Measurements from ENCODE around the gene PARM1.

PARM1 gene

DNA sequence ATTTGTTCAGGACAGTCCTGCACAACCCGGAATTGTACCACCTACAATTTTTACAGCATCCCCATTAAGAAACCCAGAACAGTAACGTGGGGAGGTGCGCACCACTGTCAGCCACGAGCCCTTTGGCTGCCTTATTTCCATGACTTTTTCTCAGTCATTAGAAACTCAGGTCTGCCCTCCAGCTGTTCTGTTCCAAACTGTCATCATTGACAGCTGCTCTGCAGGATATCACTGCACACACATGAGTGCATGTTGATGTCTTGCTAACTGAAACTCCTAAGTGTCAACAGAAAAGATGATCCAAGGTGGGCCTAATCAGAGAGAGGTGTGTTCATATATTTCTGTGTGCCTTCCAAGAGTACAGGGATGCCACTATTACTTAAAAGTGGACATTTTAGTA lies 123.4 kb downstream of the PARM1 start:
- Histone ChIP-seq H3K27ac (no peak overlapping the region), H3K9ac (no peak overlapping the region)
- TF ChIP-seq, protein P1, sequence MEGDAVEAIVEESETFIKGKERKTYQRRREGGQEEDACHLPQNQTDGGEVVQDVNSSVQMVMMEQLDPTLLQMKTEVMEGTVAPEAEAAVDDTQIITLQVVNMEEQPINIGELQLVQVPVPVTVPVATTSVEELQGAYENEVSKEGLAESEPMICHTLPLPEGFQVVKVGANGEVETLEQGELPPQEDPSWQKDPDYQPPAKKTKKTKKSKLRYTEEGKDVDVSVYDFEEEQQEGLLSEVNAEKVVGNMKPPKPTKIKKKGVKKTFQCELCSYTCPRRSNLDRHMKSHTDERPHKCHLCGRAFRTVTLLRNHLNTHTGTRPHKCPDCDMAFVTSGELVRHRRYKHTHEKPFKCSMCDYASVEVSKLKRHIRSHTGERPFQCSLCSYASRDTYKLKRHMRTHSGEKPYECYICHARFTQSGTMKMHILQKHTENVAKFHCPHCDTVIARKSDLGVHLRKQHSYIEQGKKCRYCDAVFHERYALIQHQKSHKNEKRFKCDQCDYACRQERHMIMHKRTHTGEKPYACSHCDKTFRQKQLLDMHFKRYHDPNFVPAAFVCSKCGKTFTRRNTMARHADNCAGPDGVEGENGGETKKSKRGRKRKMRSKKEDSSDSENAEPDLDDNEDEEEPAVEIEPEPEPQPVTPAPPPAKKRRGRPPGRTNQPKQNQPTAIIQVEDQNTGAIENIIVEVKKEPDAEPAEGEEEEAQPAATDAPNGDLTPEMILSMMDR (conservative IDR thresholded peaks at IDR 0.05; ENCODE audit: low read depth, low read length), result no peak

DNA sequence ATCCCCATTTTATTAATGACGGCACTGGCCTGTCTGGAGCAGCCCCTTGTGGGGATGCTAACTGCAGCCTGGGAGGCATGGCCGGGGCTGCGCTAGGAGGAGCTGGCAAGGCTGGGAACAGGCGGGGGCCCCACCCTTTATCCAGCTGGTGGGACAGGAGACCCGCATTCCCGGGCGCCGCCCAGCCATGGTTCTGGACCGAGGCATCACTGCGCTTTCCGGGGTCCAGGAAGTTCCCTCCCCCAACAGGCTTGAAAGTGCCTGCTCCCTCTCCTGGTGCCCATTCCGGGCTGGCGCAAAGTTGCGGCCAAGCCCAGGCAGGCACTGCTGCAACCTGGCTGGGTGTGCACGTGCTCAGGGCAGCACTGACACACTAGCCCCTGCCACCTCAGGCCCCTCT lies 124.5 kb downstream of the PARM1 start:
- TF ChIP-seq, protein P1 (conservative IDR thresholded peaks at IDR 0.05; ENCODE audit: low read depth, low read length), result no peak
- no peak overlapping the region for H2AFZ ChIP-seq (ENCODE audit: low read depth)

More for the DNA sequence above, 123.4 kb downstream of the PARM1 start:
- Histone ChIP-seq H3K4me1 (ENCODE audit: low read depth, poor library complexity, severe bottlenecking) (peaks cover 5% of the 10 kb centered on the region), H3K4me3 (IDR thresholded peaks at IDR 0.05; ENCODE audit: insufficient read depth, low read depth, low read length) (no peak overlapping the region), H2AFZ (ENCODE audit: low read depth) (no peak overlapping the region), H4K20me1 (ENCODE audit: insufficient read depth) (no peaks in the 10 kb centered on the region), H3K79me2 (ENCODE audit: insufficient read depth, low read depth) (no peaks in the 10 kb centered on the region), H3K27me3 (ENCODE audit: insufficient read depth, low read depth) (no peaks in the 10 kb centered on the region), H3K36me3 (ENCODE audit: insufficient read depth) (no peaks in the 10 kb centered on the region), H3K4me2 (no peak overlapping the region)

DNA sequence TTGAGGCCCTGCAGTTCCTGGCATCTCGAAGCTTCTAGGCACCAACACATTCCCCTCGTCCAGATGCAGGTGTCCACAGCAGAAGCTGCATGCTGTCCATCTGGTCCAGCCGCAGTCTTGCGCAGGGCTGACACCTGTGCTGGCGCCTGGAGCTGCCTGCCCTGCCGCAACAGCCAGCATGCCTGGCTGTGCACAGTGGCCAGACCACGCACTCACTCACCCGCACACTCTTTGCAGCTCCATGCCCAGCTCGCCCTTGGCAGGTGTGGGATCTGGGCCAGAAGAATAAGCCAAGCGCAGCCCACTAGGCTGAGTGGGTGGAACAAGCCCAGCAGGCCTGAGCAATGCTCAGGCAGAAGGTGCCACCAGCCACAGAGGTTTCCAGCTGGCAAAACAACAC lies 125.6 kb downstream of the PARM1 start:
- no peaks in the 10 kb centered on the region for H3K79me2 ChIP-seq (ENCODE audit: insufficient read depth, low read depth)

More for the DNA sequence above, 124.5 kb downstream of the PARM1 start:
- no peaks in the 10 kb centered on the region for H4K20me1 ChIP-seq (ENCODE audit: insufficient read depth)
- H3K36me3 ChIP-seq (ENCODE audit: insufficient read depth), result no peaks in the 10 kb centered on the region
- H3K4me3 ChIP-seq (IDR thresholded peaks at IDR 0.05; ENCODE audit: insufficient read depth, low read depth, low read length), result no peak overlapping the region
- peaks cover 5% of the 10 kb centered on the region for H3K4me1 ChIP-seq (ENCODE audit: low read depth, poor library complexity, severe bottlenecking)
- no peak overlapping the region for H3K27ac ChIP-seq
- H3K27me3 ChIP-seq (ENCODE audit: insufficient read depth, low read depth), result no peaks in the 10 kb centered on the region
- no peaks in the 10 kb centered on the region for H3K79me2 ChIP-seq (ENCODE audit: insufficient read depth, low read depth)
- H3K4me2 ChIP-seq, result no peak overlapping the region
- H3K9ac ChIP-seq, result no peak overlapping the region

DNA sequence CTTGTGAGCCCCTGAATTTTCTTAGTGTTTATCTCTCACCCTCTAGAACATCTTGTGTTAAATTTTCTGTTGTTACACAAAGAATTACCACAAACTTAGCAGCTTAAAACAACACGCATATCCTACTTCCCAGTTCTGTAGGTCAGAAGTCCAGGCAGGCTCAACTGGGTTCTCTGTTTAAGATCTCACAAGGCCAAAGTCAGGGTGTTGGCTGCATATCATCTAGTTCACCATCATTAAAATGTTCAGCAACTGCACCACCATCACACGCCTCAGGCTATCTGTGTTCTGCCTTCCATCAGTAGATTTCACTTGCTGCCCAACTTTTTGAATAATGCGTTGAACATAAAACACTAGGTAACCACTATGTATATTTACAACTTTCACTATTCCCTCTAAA lies 130.5 kb downstream of the PARM1 start:
- Histone ChIP-seq H2AFZ (ENCODE audit: low read depth) (no peak overlapping the region), H3K4me1 (ENCODE audit: low read depth, poor library complexity, severe bottlenecking) (peaks cover 5% of the 10 kb centered on the region), H3K4me2 (no peak overlapping the region), H4K20me1 (ENCODE audit: insufficient read depth) (no peaks in the 10 kb centered on the region), H3K27me3 (ENCODE audit: insufficient read depth, low read depth) (no peaks in the 10 kb centered on the region), H3K79me2 (ENCODE audit: insufficient read depth, low read depth) (no peaks in the 10 kb centered on the region), H3K9ac (no peak overlapping the region), H3K4me3 (IDR thresholded peaks at IDR 0.05; ENCODE audit: insufficient read depth, low read depth, low read length) (no peak overlapping the region), H3K36me3 (ENCODE audit: insufficient read depth) (no peaks in the 10 kb centered on the region), H3K27ac (no peak overlapping the region)
- TF ChIP-seq, protein P1 (conservative IDR thresholded peaks at IDR 0.05; ENCODE audit: low read depth, low read length), result no peak

More for the DNA sequence above, 125.6 kb downstream of the PARM1 start:
- Histone ChIP-seq H3K36me3 (ENCODE audit: insufficient read depth) (no peaks in the 10 kb centered on the region), H3K4me2 (no peak overlapping the region), H3K4me3 (IDR thresholded peaks at IDR 0.05; ENCODE audit: insufficient read depth, low read depth, low read length) (no peak overlapping the region), H2AFZ (ENCODE audit: low read depth) (no peak overlapping the region), H3K9ac (no peak overlapping the region), H3K27me3 (ENCODE audit: insufficient read depth, low read depth) (no peaks in the 10 kb centered on the region), H4K20me1 (ENCODE audit: insufficient read depth) (no peaks in the 10 kb centered on the region), H3K27ac (no peak overlapping the region), H3K4me1 (ENCODE audit: low read depth, poor library complexity, severe bottlenecking) (peaks cover 5% of the 10 kb centered on the region)
- TF ChIP-seq, protein P1 (conservative IDR thresholded peaks at IDR 0.05; ENCODE audit: low read depth, low read length), result no peak

Measured in KMS-11 (cell line).